SK-N-SH (cell line): Measurements from ENCODE around the gene PLGRKT. TPM values are rescaled to one million over a fixed set of nuclear protein-coding genes. Genes with fewer than 3 reads are reported as not detected.

Experiments used
- CTCF ChIA-PET: fragments of 300-600, 350-600 bp; formaldehyde crosslinking; extraction: SDS; loops from one replicate; lab custom pipeline; 2021; lab: Yijun Ruan, JAX
- POLR2A ChIA-PET: fragments of 350-600 bp; sonication (Branson Sonifier 250); formaldehyde crosslinking; extraction: SDS; loops from one replicate; lab custom pipeline; 2020; ENCODE audit warnings: antibody characterized with exemption, inconsistent platforms; lab: Yijun Ruan, JAX
- DNase-seq: peaks from one replicate; pipeline ENCODE4 v3.0.0; 2012
- H2AFZ ChIP-seq: fragments of 200-600 bp; sonication (generic); 2 replicates; pipeline ENCODE4 v1.8.1; 2016; ENCODE audit warnings: antibody characterized with exemption, mild to moderate bottlenecking, low read depth
- H3F3A ChIP-seq: fragments of 200-600 bp; sonication (generic); replicated peaks from 2 replicates; pipeline ENCODE3; 2016; ENCODE audit warnings: antibody characterized with exemption, mild to moderate bottlenecking; ENCODE audit not compliant: insufficient read depth
- H3K27ac ChIP-seq, 2 experiments: fragments of 200-500 bp in 1 of 2; fragments of 200-600 bp in 1 of 2; sonication (Bioruptor generic) in 1 of 2; sonication (generic), shearing (Covaris generic) in 1 of 2; 2 replicates each; pipeline versions ENCODE4 v1.5.1 to v1.6.1; 2014 to 2016; ENCODE audit warnings: low read depth in 2 of 2, inconsistent platforms in 1 of 2, low read length in 1 of 2, mild to moderate bottlenecking in 1 of 2, mixed read lengths in 1 of 2
- H3K27me3 ChIP-seq: fragments of 200-600 bp; sonication (generic), shearing (Covaris generic); 2 replicates; pipeline ENCODE4 v1.6.1; 2016; ENCODE audit warnings: mixed run types; ENCODE audit not compliant: insufficient read depth
- H3K36me3 ChIP-seq, 2 experiments: fragments of 200-500 bp in 1 of 2; fragments of 200-600 bp in 1 of 2; sonication (Bioruptor generic) in 1 of 2; sonication (generic) in 1 of 2; replicated peaks in 1 of 2; 2 replicates each; pipeline versions ENCODE3 to v1.5.1; 2014 to 2016; ENCODE audit warnings: low read length in 1 of 2, mild to moderate bottlenecking in 1 of 2; ENCODE audit not compliant: insufficient read depth in 2 of 2, control insufficient read depth in 1 of 2
- H3K4me1 ChIP-seq, 2 experiments: fragments of 200-500 bp in 1 of 2; fragments of 200-600 bp in 1 of 2; sonication (Bioruptor generic) in 1 of 2; sonication (generic), shearing (Covaris generic) in 1 of 2; 2 replicates each; pipeline versions ENCODE4 v1.5.1 to v1.6.1; 2014 to 2016; ENCODE audit warnings: low read depth in 1 of 2, low read length in 1 of 2, mixed run types in 1 of 2; ENCODE audit not compliant: insufficient read depth in 2 of 2, control insufficient read depth in 1 of 2
- H3K4me2 ChIP-seq: fragments of 200-600 bp; sonication (generic), shearing (Covaris generic); 2 replicates; pipeline ENCODE4 v1.6.1; 2017; ENCODE audit warnings: mixed run types
- H3K4me3 ChIP-seq, 2 experiments: fragments of 200-500 bp in 1 of 2; fragments of 200-600 bp in 1 of 2; sonication (Bioruptor generic) in 1 of 2; sonication (generic), shearing (Covaris generic) in 1 of 2; 2 replicates each; pipeline versions ENCODE4 v1.5.1 to v1.8.1; 2014 to 2016; ENCODE audit warnings: low read depth in 2 of 2, inconsistent platforms in 1 of 2, low read length in 1 of 2, mild to moderate bottlenecking in 1 of 2, mixed read lengths in 1 of 2, moderate library complexity in 1 of 2
- H3K79me2 ChIP-seq: fragments of 200-600 bp; sonication (generic); 2 replicates; pipeline ENCODE4 v1.8.1; 2017; ENCODE audit warnings: mild to moderate bottlenecking; ENCODE audit not compliant: insufficient read depth
- H3K9ac ChIP-seq: fragments of 200-600 bp; sonication (generic); 2 replicates; pipeline ENCODE4 v1.6.1; 2017; ENCODE audit warnings: mixed run types
- H3K9me2 ChIP-seq: fragments of 200-600 bp; sonication (generic); 2 replicates; pipeline ENCODE4 v1.6.1; 2017; ENCODE audit warnings: mixed run types
- H3K9me3 ChIP-seq: fragments of 200-600 bp; sonication (generic); 2 replicates; pipeline ENCODE4 v1.6.1; 2017; ENCODE audit warnings: mixed run types, mild to moderate bottlenecking, moderate library complexity
- H4K20me1 ChIP-seq: fragments of 200-600 bp; sonication (generic); 2 replicates; pipeline ENCODE4 v1.6.1; 2017; ENCODE audit warnings: mild to moderate bottlenecking, mixed run types; ENCODE audit not compliant: insufficient read depth
- CHD2 ChIP-seq: fragments of 150-350 bp; IDR thresholded peaks from 2 replicates; pipeline ENCODE4 v1.6.1; 2018; ENCODE audit warnings: low read length; ENCODE audit not compliant: partially characterized antibody
- ELF1 ChIP-seq: IDR thresholded peaks from 2 replicates; pipeline ENCODE4 v1.4.0; 2012
- EP300 ChIP-seq, 2 experiments: IDR thresholded peaks; 2 replicates each; pipeline versions ENCODE4 v1.4.0 to v1.6.1; 2012; ENCODE audit warnings: borderline replicate concordance in 1 of 2, low read depth in 1 of 2, low read length in 1 of 2
- FOXM1 ChIP-seq: IDR thresholded peaks from 2 replicates; pipeline ENCODE4 v1.4.0; 2012; ENCODE audit warnings: low read depth, mild to moderate bottlenecking
- GABPA ChIP-seq: IDR thresholded peaks from 2 replicates; pipeline ENCODE4 v1.4.0; 2012; ENCODE audit warnings: low read depth, mild to moderate bottlenecking
- JUND ChIP-seq: IDR thresholded peaks from 2 replicates; pipeline ENCODE4 v1.4.0; 2012
- NFIC ChIP-seq: IDR thresholded peaks from 2 replicates; pipeline ENCODE4 v1.4.0; 2012; ENCODE audit warnings: borderline replicate concordance
- NRF1 ChIP-seq: IDR thresholded peaks from 2 replicates; pipeline ENCODE4 v1.6.1; 2012; ENCODE audit warnings: low read depth, mild to moderate bottlenecking, low read length
- POLR2AphosphoS5 ChIP-seq: IDR thresholded peaks from 2 replicates; pipeline ENCODE4 v1.6.1; 2012; ENCODE audit warnings: low read depth, low read length
- RFX5 ChIP-seq: IDR thresholded peaks from 2 replicates; pipeline ENCODE4 v1.6.1; 2012; ENCODE audit warnings: mild to moderate bottlenecking, improper control_type of control experiment, low read length
- RXRA ChIP-seq: IDR thresholded peaks from 2 replicates; pipeline ENCODE4 v1.4.0; 2012; ENCODE audit warnings: low read depth, mild to moderate bottlenecking, borderline replicate concordance
- TEAD4 ChIP-seq: IDR thresholded peaks from 2 replicates; pipeline ENCODE4 v1.4.0; 2012; ENCODE audit warnings: mild to moderate bottlenecking, borderline replicate concordance; ENCODE audit not compliant: insufficient read depth
- YY1 ChIP-seq: IDR thresholded peaks from 2 replicates; pipeline ENCODE4 v1.4.0; 2012; ENCODE audit warnings: low read depth, mild to moderate bottlenecking
- WGBS: methylation state at CpG from one replicate; pipeline ENCODE4 v1.1.6; 2017; ENCODE audit warnings: low lambda C conversion rate; 5-methylcytosine and 5-hydroxymethylcytosine counted together
- polyA plus RNA-seq, 3 experiments: library from polyadenylated mRNA; depleted of rRNA; stranded (reverse); fragments of >200 nt; gene quantifications; 2 replicates each; pipeline ENCODE4 v1.2.3, GENCODE V29; 2012
- TF ChIP-seq, protein P1 (sequence below): IDR thresholded peaks from 2 replicates; pipeline ENCODE4 v1.4.0; 2012; ENCODE audit warnings: low read depth
- TF ChIP-seq, protein P2 (sequence below): IDR thresholded peaks from 2 replicates; pipeline ENCODE4 v1.6.1; 2012; ENCODE audit warnings: mild to moderate bottlenecking, low read depth, low read length, moderate library complexity
- TF ChIP-seq, protein P3 (sequence below): IDR thresholded peaks from 2 replicates; pipeline ENCODE4; 2012

The PLGRKT gene
- polyA plus RNA-seq, 1 of the 3 experiments (the other 2 are of a cell fraction) = 11.4 TPM

DNA sequence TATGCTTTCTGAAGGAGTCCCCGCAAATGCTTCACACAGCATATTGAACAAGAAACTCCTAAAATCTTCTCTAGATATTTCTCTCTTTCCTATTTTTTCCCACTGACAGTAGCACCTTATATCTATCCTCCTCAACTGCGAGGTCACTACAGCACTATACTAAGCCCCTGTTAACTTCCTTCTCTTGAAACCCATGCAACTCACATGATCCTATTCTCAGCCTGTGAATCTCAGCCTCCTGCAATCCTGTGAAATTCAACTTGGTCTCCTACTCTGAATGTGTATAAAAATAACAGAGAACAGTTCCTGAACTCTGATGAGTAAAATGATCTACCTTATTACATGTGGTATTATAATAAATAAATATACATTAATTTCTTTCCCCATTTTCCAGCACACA, 6.1 kb upstream of the PLGRKT start:
- Histone ChIP-seq H2AFZ (no peak overlapping the region), H3K4me3 (no peak overlapping the region), H3K9ac (no peak overlapping the region), H3K4me2 (no peak overlapping the region), H3K36me3 (no peaks in the 10 kb centered on the region), H3F3A (peaks cover 29% of the 10 kb centered on the region), H3K4me1 (peaks cover 0 to 18% of the 10 kb centered on the region in 2 experiments; a peak in 3 of 4 replicates), H3K9me2 (no peaks in the 10 kb centered on the region), H3K9me3 (no peaks in the 10 kb centered on the region), H3K27me3 (no peaks in the 10 kb centered on the region), H3K79me2 (no peaks in the 10 kb centered on the region), H4K20me1 (no peaks in the 10 kb centered on the region), H3K27ac (no peak overlapping the region)
- DNase-seq = no peak
- POLR2A ChIA-PET = no interaction called here
- CTCF ChIA-PET = interaction anchor here (0.6 to 6.1 kb wide), 5 partner anchors 146 to 682 kb away, joined by 3 to 71 read pairs (median 5); partner anchors contain the start of gene INSL6
- TF ChIP-seq RFX5 (no peak), CHD2 (no peak), GABPA (no peak), FOXM1 (no peak), NFIC (no peak), YY1 (no peak), TEAD4 (no peak), RXRA (no peak), ELF1 (no peak), JUND (no peak), POLR2AphosphoS5 (no peak), NRF1 (no peak), EP300 (IDR thresholded peaks at IDR 0.05; ENCODE audit: borderline replicate concordance in 1 of 2, low read depth in 1 of 2, low read length in 1 of 2) (no peak)
- TF ChIP-seq, protein P1, sequence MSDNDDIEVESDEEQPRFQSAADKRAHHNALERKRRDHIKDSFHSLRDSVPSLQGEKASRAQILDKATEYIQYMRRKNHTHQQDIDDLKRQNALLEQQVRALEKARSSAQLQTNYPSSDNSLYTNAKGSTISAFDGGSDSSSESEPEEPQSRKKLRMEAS = no peak
- TF ChIP-seq, protein P2, sequence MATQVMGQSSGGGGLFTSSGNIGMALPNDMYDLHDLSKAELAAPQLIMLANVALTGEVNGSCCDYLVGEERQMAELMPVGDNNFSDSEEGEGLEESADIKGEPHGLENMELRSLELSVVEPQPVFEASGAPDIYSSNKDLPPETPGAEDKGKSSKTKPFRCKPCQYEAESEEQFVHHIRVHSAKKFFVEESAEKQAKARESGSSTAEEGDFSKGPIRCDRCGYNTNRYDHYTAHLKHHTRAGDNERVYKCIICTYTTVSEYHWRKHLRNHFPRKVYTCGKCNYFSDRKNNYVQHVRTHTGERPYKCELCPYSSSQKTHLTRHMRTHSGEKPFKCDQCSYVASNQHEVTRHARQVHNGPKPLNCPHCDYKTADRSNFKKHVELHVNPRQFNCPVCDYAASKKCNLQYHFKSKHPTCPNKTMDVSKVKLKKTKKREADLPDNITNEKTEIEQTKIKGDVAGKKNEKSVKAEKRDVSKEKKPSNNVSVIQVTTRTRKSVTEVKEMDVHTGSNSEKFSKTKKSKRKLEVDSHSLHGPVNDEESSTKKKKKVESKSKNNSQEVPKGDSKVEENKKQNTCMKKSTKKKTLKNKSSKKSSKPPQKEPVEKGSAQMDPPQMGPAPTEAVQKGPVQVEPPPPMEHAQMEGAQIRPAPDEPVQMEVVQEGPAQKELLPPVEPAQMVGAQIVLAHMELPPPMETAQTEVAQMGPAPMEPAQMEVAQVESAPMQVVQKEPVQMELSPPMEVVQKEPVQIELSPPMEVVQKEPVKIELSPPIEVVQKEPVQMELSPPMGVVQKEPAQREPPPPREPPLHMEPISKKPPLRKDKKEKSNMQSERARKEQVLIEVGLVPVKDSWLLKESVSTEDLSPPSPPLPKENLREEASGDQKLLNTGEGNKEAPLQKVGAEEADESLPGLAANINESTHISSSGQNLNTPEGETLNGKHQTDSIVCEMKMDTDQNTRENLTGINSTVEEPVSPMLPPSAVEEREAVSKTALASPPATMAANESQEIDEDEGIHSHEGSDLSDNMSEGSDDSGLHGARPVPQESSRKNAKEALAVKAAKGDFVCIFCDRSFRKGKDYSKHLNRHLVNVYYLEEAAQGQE = no peak
- TF ChIP-seq, protein P3, sequence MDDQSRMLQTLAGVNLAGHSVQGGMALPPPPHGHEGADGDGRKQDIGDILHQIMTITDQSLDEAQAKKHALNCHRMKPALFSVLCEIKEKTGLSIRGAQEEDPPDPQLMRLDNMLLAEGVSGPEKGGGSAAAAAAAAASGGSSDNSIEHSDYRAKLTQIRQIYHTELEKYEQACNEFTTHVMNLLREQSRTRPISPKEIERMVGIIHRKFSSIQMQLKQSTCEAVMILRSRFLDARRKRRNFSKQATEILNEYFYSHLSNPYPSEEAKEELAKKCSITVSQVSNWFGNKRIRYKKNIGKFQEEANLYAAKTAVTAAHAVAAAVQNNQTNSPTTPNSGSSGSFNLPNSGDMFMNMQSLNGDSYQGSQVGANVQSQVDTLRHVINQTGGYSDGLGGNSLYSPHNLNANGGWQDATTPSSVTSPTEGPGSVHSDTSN = no peak
- TF ChIP-seq, all 33 proteins: peak for 0
- WGBS = 62% methylated on average over 2 of the region's 2 CpGs
